GM19328 (cell line): Measurements from ENCODE around the gene PKP2.
"Not testable (repeated sequence)": the region's sequence is repeated elsewhere in the genome, so short reads cannot be mapped to it uniquely, and the experiment has no call there.

Experiments used
- ATAC-seq: cut with Tn5 transposase; IDR thresholded peaks from one replicate; pipeline ENCODE4 v1.9.1; 2021; ENCODE audit warnings: mild to moderate bottlenecking, moderate library complexity; ENCODE audit not compliant: unreplicated experiment

Gene PKP2

GRCh38 chr12:32864731-32865130, 31.8 kb downstream of the PKP2 start:
- no peak for ATAC-seq

DNA sequence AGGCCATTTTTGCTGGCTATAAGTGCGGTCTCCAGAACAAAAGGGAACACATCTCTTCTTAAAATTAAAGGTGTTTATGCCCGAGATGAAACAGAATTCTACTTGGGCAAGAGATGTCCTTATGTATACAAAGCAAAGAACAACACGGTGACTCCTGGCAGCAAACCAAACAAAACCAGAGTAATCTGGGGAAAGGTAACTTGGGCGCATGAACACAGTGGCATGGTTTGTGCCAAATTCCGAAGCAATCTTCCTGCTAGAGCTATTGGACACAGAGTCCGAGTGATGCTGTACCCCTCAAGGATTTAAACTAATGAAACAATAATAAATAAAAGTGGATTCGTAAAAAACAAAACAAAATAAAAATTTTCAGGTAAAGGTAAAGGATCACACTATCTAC, 33.4 kb downstream of the PKP2 start:
- no peak for ATAC-seq

DNA sequence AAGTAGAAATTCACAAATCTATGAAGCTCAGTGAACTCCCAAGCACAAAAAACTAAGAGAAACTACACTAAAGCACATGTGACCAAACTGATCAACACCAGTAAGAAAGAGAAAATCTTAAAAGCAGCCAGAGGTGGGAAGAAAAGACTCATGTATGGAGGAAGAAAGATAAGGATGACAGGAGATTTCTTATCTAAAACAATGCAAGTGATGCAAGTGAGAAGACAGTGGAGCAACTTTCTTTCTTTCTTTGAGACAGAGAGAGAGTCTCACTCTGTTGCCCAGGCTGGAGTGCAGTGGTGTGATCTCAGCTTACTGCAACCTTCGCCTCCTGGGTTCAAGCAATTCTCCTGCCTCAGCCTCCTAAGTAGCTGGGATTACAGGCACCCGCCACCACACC, 34.9 kb downstream of the PKP2 start:
- ATAC-seq = not testable (repeated sequence)

GRCh38 chr12:32860192-32860591, 36.4 kb downstream of the PKP2 start:
- no peak for ATAC-seq

GRCh38 chr12:32859389-32859788, 37.2 kb downstream of the PKP2 start:
- no peak for ATAC-seq

GRCh38 chr12:32854716-32855115, 41.9 kb downstream of the PKP2 start:
- ATAC-seq = no peak

DNA sequence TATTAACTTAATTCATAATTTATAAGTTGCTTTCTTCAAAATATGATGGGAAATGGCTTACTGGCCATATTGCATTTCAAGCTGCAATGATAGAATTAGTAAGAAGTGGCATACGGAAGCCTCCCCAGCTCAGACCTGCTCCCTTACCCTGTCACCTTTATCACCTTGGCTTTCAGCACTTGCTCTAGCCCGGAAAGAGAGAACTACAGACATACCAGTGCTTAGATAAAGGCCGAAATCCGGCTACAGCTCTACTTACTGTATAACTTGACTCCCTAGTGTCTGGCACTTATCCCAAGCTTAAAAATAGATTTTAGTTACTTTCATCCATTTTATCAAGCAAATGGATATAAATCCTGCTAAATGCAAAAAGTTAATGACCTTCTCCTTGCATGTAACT, 42.5 kb downstream of the PKP2 start:
- no peak for ATAC-seq

GRCh38 chr12:32847287-32847686, 49.3 kb downstream of the PKP2 start:
- no peak for ATAC-seq

- no peak for ATAC-seq
Measured at GRCh38 chr12:32846053-32846452, 50.5 kb downstream of the PKP2 start.

DNA sequence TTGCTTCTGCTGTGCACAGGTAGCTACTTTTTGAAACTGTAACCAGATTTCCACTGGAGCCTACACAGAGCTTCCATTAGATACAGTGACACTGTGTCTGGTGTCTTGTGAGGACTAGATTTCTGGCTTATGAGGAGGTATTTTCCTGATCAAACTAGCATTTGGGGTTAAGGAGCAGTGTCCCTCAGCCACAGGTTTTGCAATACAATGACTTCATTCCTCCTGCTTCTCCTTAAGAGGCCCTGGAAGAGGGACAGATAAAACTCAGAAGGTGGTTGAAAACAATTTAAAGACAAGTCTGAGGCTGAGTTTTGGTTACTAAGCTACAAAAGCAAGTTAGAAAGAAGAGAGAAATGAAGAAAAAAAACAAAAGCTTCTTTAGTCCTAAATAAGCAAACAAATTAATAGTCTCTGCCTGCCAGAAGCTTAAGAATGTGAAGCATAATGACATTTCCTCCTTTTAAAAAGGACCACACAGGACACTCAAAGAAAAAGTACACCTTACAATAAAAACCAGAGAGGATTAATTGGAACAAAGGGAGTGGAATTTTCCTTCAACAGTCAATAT, 53.0 kb downstream of the PKP2 start:
- ATAC-seq = no peak

DNA sequence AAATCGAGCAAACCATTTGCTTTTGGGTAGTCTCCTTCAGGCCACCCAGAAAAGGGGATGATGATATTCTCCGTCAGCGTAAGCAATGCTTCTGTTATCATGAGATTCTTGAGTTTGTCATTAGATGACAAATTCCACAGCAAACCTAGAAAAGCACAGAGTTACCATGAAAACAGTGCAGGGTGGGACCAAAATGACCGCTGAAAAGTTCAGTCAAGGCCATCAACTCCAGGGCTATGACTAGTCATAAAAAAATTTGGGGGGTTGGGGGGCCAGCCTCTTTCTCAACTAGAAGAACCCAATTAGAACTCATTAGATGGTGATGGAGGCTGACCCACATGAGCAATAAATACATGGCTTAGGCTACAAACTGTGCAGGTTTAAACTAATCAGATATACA, 55.5 kb downstream of the PKP2 start:
- ATAC-seq = no peak

DNA sequence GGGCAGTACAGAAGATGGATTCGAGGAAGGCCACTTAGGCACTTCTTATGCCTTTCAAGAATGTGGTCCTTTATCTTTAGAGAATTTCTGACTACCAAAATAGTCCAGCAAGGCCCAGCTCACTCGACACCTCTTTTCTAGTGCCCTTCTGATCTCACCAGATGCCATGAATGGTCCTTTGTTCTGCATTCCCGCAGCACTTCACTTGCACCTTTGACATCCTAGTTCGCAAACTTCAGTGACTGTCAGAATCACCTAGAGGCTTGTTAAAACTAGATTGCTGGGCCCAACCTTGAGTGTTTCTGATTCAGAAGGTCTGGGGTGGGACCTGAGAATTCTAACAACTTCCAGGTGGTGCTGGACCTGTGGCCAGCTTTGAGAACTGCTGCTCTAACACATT, 56.7 kb downstream of the PKP2 start:
- ATAC-seq = no peak

DNA sequence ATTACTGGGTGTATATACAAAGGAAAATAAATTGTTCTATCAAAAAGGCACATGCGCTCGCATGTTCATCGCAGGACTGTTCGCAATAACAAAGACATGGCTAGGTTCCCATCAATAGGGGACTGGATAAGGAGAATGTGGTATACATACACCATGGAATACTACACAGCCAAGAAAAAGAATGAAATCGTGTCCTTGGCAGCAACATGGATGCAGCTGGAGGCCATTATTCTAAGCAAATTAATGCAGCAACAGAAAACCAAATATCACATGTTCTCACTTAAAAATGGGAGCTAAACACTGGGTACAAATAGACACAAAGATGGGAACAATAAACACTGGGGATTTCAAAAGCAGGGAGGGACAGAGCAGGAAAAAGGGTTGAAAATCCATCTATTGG, 58.6 kb downstream of the PKP2 start:
- ATAC-seq = no peak

GRCh38 chr12:32836710-32837109, 59.9 kb downstream of the PKP2 start:
- ATAC-seq = no peak

DNA sequence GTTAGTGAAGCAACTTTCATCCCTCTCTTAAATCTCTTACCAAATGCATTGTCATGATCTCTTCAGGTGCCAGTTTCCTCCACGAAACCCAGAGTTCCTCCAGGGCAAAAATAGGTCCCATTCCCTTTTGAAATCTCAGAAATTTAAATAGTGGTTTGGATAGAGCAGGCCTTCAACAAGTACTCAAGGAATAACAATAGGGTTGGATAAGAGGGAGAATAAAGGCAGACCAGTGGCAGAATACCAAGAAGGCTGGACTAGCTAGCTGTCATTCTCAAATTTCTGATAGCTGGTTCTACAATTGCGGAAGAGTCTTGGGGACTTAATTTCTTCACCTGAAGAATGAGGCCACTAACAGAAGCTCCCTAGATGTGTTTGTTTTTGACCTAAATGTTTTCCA, 62.5 kb downstream of the PKP2 start:
- no peak for ATAC-seq

DNA sequence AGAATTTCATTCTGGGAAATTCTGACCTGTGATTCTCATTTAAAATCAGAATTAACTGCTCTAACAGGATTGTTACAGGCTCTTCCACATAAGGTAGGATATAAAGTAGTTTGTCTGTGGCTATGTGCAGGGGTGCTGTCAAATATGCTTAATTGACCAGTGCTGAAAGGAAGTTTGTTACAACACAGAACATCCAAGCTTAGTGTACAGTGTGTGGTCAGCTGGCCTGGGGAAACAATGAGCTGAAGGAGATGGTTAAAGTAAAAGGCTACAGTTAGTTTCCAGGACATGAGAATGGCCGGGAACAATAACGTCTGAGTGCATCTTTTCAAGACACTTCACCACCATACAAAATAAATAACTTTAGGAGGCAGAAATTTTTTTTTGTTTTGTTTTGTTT, 68.0 kb downstream of the PKP2 start:
- no peak for ATAC-seq

DNA sequence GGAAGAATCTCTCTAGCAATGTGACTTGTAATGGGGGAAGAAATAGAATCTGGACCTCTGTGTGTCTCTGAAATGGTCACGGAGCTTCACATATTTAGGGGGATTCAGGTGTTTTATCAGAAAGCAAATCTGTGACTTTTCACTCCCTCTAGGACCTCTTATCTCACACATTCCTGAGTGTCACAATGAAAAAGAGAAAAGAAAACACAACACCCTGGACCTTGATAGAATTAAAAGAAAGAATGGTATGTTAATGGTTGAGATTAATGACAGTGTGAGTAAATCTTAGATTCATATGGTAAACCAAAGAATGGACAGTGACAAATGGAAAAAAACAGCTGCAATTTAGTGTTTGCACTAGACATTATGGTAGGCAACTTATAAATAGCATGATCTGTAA, 68.5 kb downstream of the PKP2 start:
- no peak for ATAC-seq

DNA sequence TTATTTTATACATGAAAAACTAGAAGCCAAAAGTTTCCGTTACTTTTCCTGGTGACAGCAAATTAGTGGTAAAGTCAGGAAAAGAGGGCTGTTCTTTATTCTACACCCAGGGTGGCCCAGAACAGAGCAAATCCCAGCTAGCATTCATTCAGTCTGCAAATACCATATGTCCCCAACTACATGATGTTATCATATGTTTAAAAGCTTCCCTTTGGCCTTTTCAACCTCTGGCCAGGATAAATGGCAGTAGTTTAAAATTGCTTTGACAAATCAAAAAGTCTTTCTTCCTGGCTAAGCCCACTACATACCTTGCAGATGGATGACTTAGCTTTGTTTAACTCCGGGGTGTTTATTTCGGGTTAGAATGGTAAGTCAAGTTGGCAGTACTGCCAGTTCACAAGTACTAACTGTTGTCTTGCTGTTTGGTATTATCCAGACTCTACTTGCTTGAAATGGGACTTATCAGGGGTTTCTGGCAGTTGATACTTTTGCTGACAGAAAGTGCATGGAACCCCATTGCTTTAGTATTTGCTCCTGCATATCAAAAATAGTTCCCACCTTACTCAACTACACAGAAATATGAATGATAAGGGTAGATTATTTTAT, 69.7 kb downstream of the PKP2 start:
- ATAC-seq = no peak

DNA sequence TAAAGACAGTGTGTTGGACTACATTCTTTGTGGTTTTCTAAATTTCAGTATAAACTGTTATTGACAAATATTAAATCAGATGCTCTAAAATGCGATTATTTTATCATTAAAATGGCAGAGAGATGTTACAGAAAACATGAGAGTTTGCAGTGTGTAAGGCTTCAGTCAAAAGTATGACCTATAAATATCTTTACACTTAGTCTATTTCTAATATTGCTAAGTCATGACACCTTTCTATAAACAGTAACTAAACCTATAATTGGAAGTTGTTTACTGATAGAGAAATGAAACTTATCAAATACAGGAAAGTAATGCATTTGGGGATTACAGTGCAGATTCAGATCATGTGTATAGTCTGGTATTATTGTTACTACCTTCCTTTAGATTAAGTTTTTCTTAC, 72.0 kb downstream of the PKP2 start:
- ATAC-seq = no peak

DNA sequence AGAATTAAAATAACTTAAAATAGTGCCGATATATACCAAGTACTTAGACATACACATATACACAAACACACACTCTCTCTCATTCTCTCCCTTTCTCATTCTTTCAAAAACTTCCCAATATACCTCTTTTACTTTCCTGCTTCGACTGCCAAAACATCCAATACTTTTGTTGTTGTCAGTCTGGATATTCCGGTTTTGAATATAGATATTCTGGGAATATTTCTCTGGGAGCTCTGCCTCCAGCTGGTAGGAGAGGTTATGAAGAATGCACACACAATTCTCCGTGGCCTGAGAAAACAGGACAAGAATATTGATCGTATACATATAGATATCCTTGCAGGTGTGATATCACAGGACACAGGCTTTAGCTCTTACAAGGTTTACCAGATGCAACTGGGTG, 74.2 kb downstream of the PKP2 start:
- ATAC-seq = no peak

GRCh38 chr12:32821710-32822109, 74.9 kb downstream of the PKP2 start:
- no peak for ATAC-seq

DNA sequence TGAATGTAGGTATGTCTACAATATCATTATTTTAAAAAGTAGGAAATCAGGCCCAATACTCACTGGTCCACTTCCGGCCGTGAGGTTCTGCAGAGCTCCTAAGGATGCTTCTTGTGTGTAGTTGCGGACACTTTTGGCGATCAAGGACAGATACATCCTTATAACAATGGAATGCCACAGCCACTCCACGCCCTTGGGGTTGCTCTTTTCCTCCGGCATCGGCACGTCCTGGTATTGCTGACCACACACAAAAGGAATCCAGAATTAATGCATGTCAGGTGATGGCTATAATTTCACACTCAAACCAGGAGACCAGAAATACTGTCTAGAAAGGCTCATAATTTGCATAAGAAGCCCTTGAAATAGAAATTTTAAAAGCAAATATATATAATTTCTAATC, 75.3 kb downstream of the PKP2 start:
- no peak for ATAC-seq

DNA sequence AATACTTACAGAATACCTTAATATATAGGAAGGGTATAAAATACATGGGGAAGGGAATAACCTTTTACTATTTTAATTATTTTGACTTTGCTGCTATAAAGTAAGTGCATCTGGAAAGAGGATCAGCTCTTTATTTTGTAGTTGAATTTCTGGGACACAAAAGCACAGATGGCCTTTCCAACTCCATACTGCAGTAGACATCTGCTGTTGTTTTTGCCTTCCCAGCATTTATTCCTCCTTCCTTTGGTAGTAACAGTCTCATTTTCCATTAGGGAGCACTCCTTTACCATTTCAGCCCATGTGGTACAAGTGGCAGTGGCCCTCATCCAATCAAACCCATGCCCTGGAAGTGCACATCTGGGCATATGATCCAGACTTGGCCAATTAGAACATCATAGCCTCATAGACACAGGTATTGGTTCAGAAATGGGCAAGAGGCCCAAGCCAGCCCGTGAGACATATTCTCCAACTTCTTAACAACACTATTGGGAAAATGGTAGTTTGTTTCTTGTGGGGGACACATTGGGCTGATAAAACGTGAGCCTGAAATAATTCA, 76.1 kb downstream of the PKP2 start:
- ATAC-seq = no peak
